Measurements from ENCODE around the gene HIGD2A.

HIGD2A gene

DNA sequence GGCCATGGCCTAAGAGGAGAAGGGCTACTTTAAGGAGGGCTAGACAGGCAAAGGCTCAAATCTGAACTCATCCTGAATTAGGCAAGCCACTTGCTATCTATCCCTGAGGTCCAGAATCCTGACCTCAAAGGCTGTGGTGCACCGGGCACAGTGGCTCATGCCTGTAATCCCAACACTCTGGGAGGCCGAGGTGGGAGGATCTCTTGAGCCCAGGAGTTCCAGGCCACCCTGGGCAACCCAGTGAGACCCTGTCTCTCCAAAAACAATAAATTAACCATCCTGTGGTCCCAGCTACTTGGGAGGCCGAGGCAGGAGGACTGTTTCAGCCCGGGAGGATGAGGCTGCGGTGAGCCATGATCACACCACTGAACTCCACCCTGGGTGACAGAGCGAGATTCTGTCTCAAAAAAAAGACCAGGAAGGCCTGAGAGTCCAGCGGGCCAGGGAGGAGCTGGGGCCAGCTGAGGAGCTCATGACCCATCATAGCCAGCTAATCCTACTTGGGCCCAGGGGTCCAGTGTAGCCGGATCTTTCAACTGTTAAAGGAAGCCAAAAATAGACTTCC is 4.1 kb upstream of the HIGD2A start:
- Histone ChIP-seq H3K79me2 (ENCODE audit: control insufficient read depth, insufficient read depth, low read length, unreplicated experiment) (peaks cover 32% of the 10 kb centered on the region), H3K27me3 (ENCODE audit: insufficient read depth, low read length) (no peaks in the 10 kb centered on the region), H3K36me3 (ENCODE audit: insufficient read depth, low read length) (peaks cover 12% of the 10 kb centered on the region; the same call in 1 of the 2 replicates), H2AFZ (ENCODE audit: low read length, unreplicated experiment) (no peak overlapping the region), H3K27ac (ENCODE audit: low read depth, low read length) (no peak overlapping the region), H3K4me3 (ENCODE audit: low read depth, low read length) (no peak overlapping the region), H3K4me1 (ENCODE audit: control insufficient read depth, insufficient read depth, low read length, unreplicated experiment) (peaks cover 15% of the 10 kb centered on the region)

DNA sequence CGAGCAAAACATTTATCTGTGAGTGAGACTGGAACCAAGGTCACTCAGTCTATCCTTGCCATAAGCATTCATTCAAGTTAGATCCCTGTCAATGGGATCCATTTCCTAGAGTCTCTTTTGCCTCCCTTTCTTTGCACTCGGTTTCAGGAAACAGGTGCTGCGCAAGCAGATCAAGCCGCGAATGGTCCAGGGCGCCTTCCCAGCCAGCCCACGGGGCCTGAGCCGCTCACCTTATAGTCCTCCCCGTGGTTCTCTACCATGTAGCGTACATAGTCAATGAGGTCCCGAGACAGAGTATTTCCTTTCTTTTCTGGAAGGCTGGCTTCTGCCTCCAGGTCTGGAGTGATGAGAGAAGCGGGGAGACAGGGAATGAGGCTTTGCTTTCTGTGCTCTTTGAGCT is 3.6 kb upstream of the HIGD2A start:
- no peaks in the 10 kb centered on the region for H3K27me3 ChIP-seq (ENCODE audit: insufficient read depth, low read length)
- H3K4me1 ChIP-seq (ENCODE audit: control insufficient read depth, insufficient read depth, low read length, unreplicated experiment): peaks cover 15% of the 10 kb centered on the region
- H3K36me3 ChIP-seq (ENCODE audit: insufficient read depth, low read length): peaks cover 12% of the 10 kb centered on the region; the same call in 1 of the 2 replicates
- H3K4me3 ChIP-seq (ENCODE audit: low read depth, low read length): no peak overlapping the region
- H3K79me2 ChIP-seq (ENCODE audit: control insufficient read depth, insufficient read depth, low read length, unreplicated experiment): peaks cover 32% of the 10 kb centered on the region
- no peak overlapping the region for H2AFZ ChIP-seq (ENCODE audit: low read length, unreplicated experiment)
- H3K27ac ChIP-seq (ENCODE audit: low read depth, low read length): no peak overlapping the region

DNA sequence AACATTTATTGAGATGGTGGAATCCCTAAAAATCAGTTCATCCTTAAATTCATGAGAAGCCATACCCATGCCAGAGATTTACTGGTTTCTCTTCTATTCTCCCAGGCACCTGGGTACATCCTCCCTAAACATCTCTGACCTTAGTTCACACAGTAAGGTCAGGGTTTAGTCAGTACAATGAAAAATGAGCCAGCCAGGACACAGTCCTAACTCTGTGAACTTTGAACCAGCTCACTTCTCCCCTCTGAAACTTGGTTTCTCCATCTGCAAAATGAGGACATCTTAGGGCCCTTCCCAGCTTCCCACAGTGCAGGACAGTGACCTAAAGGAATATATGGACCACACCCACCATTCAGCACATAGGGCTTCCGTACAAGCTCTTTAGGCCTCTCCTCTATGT is 2.1 kb upstream of the HIGD2A start:
- H3K79me2 ChIP-seq (ENCODE audit: control insufficient read depth, insufficient read depth, low read length, unreplicated experiment): peaks cover 35% of the 10 kb centered on the region
- peaks cover 15% of the 10 kb centered on the region for H3K4me1 ChIP-seq (ENCODE audit: control insufficient read depth, insufficient read depth, low read length, unreplicated experiment)
- no peaks in the 10 kb centered on the region for H3K27me3 ChIP-seq (ENCODE audit: insufficient read depth, low read length)
- H3K36me3 ChIP-seq (ENCODE audit: insufficient read depth, low read length): peaks cover 7% of the 10 kb centered on the region; the same call in 1 of the 2 replicates
- no peak overlapping the region for H3K27ac ChIP-seq (ENCODE audit: low read depth, low read length)
- H3K4me3 ChIP-seq (ENCODE audit: low read depth, low read length): peak overlapping the region; percentile 84; the same call in 1 of the 2 replicates
- no peak overlapping the region for H2AFZ ChIP-seq (ENCODE audit: low read length, unreplicated experiment)

DNA sequence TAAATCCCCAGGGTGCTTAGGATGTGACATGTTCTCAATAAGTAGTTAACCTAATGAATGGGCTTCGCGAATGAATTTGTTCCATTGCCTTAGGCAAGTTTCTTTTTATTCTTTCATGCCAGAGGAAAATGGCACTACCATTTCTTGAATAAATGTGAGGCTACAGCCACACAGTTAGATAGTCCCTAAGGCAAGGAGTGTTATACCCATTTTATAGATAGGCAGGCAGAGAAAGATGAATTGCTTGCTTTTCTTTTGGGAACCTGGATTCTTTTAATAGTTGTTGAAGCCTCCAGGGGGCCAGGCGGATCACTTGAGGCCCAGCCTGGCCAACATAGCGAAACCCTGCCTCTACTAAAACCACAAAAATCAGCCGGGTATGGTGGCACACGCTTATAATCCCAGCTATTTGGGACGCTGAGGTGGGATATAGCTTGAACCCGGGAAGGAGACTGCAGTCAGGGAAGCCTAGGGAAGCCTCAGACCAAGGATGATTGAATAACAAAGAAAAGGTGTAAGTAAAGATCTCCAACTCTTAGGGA is 1.1 kb upstream of the HIGD2A start:
- Histone ChIP-seq H3K27me3 (ENCODE audit: insufficient read depth, low read length) (no peaks in the 10 kb centered on the region), H3K27ac (ENCODE audit: low read depth, low read length) (peak overlapping the region; percentile 87), H3K4me1 (ENCODE audit: control insufficient read depth, insufficient read depth, low read length, unreplicated experiment) (peaks cover 15% of the 10 kb centered on the region), H2AFZ (ENCODE audit: low read length, unreplicated experiment) (no peak overlapping the region), H3K36me3 (ENCODE audit: insufficient read depth, low read length) (peaks cover 7% of the 10 kb centered on the region; the same call in 1 of the 2 replicates), H3K4me3 (ENCODE audit: low read depth, low read length) (peak overlapping the region; percentile 84), H3K79me2 (ENCODE audit: control insufficient read depth, insufficient read depth, low read length, unreplicated experiment) (peaks cover 35% of the 10 kb centered on the region)

DNA sequence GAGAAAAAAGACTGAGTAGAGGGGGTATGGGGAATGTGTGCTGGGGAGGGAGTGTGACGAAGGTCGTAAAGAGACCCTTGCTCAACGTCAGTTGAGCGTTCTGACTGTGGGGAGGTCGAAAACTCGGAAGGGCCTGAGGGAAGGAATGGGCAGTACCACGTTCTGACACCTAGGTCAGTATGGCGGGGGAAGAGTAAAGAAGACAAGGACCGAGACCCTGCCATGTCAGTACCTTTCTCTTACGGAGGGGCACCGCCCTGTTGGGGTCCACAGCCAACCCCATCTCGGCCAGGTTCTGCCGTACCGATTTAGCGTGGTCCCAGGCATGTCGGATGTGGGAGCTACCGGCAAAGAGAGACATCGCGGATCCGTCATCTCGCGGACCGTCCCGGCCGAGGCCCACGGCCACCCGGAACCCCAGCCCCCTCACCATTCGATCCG is 528 bp upstream of the HIGD2A start:
- Histone ChIP-seq H2AFZ (ENCODE audit: low read length, unreplicated experiment) (peak overlapping the region; percentile 36), H3K79me2 (ENCODE audit: control insufficient read depth, insufficient read depth, low read length, unreplicated experiment) (peaks cover 35% of the 10 kb centered on the region), H3K27ac (ENCODE audit: low read depth, low read length) (peak overlapping the region; percentile 87), H3K4me3 (ENCODE audit: low read depth, low read length) (peak overlapping the region; percentile 84), H3K4me1 (ENCODE audit: control insufficient read depth, insufficient read depth, low read length, unreplicated experiment) (peaks cover 15% of the 10 kb centered on the region), H3K27me3 (ENCODE audit: insufficient read depth, low read length) (no peaks in the 10 kb centered on the region), H3K36me3 (ENCODE audit: insufficient read depth, low read length) (peaks cover 7% of the 10 kb centered on the region; the same call in 1 of the 2 replicates)

DNA sequence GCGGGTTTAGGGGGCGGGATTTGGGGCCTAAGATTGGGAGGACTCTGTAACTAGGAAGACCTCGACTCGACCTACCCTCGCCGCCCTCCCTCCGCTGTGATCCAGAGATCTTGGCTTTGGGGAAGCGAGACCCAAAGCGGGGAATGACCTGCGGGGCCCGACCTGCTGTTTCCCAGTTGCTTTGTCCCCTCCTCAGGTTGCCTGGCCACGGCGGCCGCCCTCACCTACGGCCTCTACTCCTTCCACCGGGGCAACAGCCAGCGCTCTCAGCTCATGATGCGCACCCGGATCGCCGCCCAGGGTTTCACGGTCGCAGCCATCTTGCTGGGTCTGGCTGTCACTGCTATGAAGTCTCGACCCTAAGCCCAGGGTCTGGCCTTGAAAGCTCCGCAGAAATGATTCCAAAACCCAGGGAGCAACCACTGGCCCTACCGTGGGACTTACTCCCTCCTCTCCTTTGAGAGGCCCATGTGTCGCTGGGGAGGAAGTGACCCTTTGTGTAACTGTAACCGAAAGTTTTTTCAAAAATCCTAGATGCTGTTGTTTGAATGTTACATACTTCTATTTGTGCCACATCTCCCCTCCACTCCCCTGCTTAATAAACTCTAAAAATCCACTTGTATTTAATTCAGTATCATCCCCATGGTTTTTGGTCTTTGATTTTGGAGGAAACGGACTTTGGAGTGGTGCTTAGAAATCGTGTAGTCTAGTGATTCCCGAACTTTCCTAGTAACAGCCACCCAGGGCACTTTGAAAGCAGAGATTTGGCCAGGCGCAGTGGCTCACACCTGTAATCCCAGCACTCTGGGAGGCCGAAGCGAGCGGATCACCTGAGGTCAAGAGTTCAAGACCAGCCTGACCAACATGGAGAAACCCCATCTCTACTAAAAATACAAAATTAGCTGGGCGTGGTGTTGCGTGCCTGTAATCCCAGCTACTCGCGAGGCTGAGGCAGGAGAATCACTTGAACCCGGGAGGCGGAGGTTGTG is 878 bp downstream of the HIGD2A start:
- Histone ChIP-seq H3K79me2 (ENCODE audit: control insufficient read depth, insufficient read depth, low read length, unreplicated experiment) (peaks cover 35% of the 10 kb centered on the region), H2AFZ (ENCODE audit: low read length, unreplicated experiment) (no peak overlapping the region), H3K36me3 (ENCODE audit: insufficient read depth, low read length) (peaks cover 7% of the 10 kb centered on the region; the same call in 1 of the 2 replicates), H3K4me3 (ENCODE audit: low read depth, low read length) (peak overlapping the region; percentile 84), H3K27ac (ENCODE audit: low read depth, low read length) (peak overlapping the region; percentile 64), H3K4me1 (ENCODE audit: control insufficient read depth, insufficient read depth, low read length, unreplicated experiment) (peaks cover 15% of the 10 kb centered on the region), H3K27me3 (ENCODE audit: insufficient read depth, low read length) (no peaks in the 10 kb centered on the region)

DNA sequence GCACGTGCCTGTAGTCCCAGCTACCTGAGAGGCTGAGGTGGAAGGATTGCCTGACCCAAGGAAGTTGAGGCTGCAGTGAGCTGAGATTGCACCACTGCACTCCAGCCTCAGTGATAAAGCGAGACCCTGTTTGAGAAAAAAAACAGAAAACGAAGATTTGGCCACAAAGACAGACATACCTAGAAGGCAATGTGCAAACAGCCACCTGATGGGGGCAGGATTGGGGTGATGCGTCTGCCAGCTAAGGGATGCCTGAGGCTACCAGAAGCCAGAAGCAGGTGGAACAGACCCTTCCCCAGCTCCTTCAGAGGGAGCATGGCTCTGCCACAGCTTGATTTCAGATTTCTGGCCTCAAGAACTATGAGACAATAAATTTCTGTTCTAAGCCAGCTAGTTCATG is 2.9 kb downstream of the HIGD2A start:
- H3K27me3 ChIP-seq (ENCODE audit: insufficient read depth, low read length): no peaks in the 10 kb centered on the region
- H3K36me3 ChIP-seq (ENCODE audit: insufficient read depth, low read length): no peaks in the 10 kb centered on the region
- H3K27ac ChIP-seq (ENCODE audit: low read depth, low read length): no peak overlapping the region
- peaks cover 23% of the 10 kb centered on the region for H3K79me2 ChIP-seq (ENCODE audit: control insufficient read depth, insufficient read depth, low read length, unreplicated experiment)
- no peak overlapping the region for H3K4me3 ChIP-seq (ENCODE audit: low read depth, low read length)
- H2AFZ ChIP-seq (ENCODE audit: low read length, unreplicated experiment): no peak overlapping the region
- peaks cover 10% of the 10 kb centered on the region for H3K4me1 ChIP-seq (ENCODE audit: control insufficient read depth, insufficient read depth, low read length, unreplicated experiment)

DNA sequence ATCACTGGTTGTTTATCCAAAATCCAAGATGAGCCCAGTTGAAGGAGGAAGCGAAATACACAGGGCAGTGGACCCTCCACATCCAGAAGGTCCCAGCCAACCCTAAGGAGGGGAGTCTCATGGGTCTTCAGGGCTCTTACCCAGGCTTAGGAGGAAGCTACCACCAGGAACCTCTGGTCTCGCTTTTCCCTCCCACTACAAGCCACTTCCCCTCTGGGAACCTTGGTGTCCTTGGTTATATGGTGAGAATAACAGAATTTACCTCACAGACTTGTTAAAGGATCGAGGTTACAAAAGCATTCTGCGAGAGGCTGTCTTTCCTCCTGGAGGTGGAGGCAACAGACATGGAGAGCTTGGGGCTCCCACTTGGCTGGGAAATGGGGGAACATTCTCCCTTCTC is 3.4 kb downstream of the HIGD2A start:
- Histone ChIP-seq H3K27me3 (ENCODE audit: insufficient read depth, low read length) (no peaks in the 10 kb centered on the region), H3K79me2 (ENCODE audit: control insufficient read depth, insufficient read depth, low read length, unreplicated experiment) (peaks cover 17% of the 10 kb centered on the region), H3K4me1 (ENCODE audit: control insufficient read depth, insufficient read depth, low read length, unreplicated experiment) (peaks cover 5% of the 10 kb centered on the region), H3K36me3 (ENCODE audit: insufficient read depth, low read length) (no peaks in the 10 kb centered on the region), H3K27ac (ENCODE audit: low read depth, low read length) (no peak overlapping the region), H3K4me3 (ENCODE audit: low read depth, low read length) (no peak overlapping the region), H2AFZ (ENCODE audit: low read length, unreplicated experiment) (no peak overlapping the region)

DNA sequence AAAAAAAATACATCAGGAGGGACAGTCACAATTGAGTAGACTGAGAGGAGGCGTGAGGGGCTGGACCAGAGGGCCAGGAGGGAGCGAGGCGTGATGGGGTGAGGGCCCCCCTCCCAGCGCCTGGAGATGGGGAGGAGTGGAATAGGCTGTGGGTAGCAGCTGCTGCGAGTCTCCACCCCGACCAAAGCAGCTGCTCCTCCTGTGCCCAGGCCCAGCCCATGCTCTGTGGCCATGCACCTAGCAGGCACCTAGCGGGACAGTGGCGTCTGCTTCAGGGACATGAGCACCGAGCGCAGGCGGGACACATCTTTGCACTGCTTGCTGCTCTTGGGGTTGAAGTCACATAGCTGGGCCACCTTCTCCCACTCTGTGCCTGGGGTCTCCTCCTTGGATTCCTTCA is 4.0 kb downstream of the HIGD2A start:
- H3K27ac ChIP-seq (ENCODE audit: low read depth, low read length): no peak overlapping the region
- H3K36me3 ChIP-seq (ENCODE audit: insufficient read depth, low read length): no peaks in the 10 kb centered on the region
- H2AFZ ChIP-seq (ENCODE audit: low read length, unreplicated experiment): no peak overlapping the region
- H3K4me1 ChIP-seq (ENCODE audit: control insufficient read depth, insufficient read depth, low read length, unreplicated experiment): no peaks in the 10 kb centered on the region
- no peaks in the 10 kb centered on the region for H3K27me3 ChIP-seq (ENCODE audit: insufficient read depth, low read length)
- peaks cover 12% of the 10 kb centered on the region for H3K79me2 ChIP-seq (ENCODE audit: control insufficient read depth, insufficient read depth, low read length, unreplicated experiment)
- H3K4me3 ChIP-seq (ENCODE audit: low read depth, low read length): no peak overlapping the region

DNA sequence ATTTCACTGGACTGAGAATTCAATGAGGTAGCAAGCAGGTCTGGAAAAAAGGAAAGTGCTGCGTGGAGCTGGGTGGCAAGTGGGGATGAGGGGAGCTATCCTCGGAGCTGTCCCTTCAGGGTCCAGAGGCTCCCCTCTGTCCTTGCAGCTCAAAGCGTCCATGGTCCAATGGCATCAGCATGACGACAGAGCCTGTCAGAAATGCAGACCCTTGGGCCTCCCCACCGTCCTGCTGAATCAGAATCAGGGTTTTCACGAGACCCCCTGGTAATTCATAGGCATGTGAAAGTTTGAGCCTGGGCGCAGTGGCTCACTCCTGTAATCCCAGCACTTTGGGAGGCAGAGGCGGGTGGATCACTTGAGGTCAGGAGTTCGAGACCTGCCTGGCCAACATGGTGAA is 5.5 kb downstream of the HIGD2A start:
- H3K4me3 ChIP-seq (ENCODE audit: low read depth, low read length): no peak overlapping the region
- H3K27me3 ChIP-seq (ENCODE audit: insufficient read depth, low read length): no peaks in the 10 kb centered on the region
- H3K27ac ChIP-seq (ENCODE audit: low read depth, low read length): no peak overlapping the region
- no peaks in the 10 kb centered on the region for H3K4me1 ChIP-seq (ENCODE audit: control insufficient read depth, insufficient read depth, low read length, unreplicated experiment)
- peaks cover 4% of the 10 kb centered on the region for H3K79me2 ChIP-seq (ENCODE audit: control insufficient read depth, insufficient read depth, low read length, unreplicated experiment)
- no peaks in the 10 kb centered on the region for H3K36me3 ChIP-seq (ENCODE audit: insufficient read depth, low read length)
- H2AFZ ChIP-seq (ENCODE audit: low read length, unreplicated experiment): no peak overlapping the region
